DOHH2 (cell line): ENCODE results near the gene SPCS2.

Experiments used
- H3F3A ChIP-seq: fragments of 200-600 bp; sonication (generic), shearing (Covaris generic); 2 replicates; pipeline ENCODE4 v1.6.0; 2016; ENCODE audit warnings: antibody characterized with exemption, mild to moderate bottlenecking; ENCODE audit not compliant: control insufficient read depth, insufficient read depth
- H3K27ac ChIP-seq: fragments of 200-600 bp; sonication (generic); 2 replicates; pipeline ENCODE4 v1.5.1; 2014; ENCODE audit warnings: low read depth, mild to moderate bottlenecking, low read length, moderate library complexity
- H3K27me3 ChIP-seq: fragments of 200-600 bp; sonication (generic); 2 replicates; pipeline ENCODE4 v1.6.1; 2014; ENCODE audit warnings: mild to moderate bottlenecking, low read length, mixed read lengths; ENCODE audit not compliant: control insufficient read depth
- H3K36me3 ChIP-seq: fragments of 200-600 bp; sonication (generic); 2 replicates; pipeline ENCODE4 v1.6.1; 2014; ENCODE audit warnings: mild to moderate bottlenecking, low read length, moderate library complexity, mixed read lengths; ENCODE audit not compliant: control insufficient read depth
- H3K4me1 ChIP-seq: fragments of 200-600 bp; sonication (generic); 2 replicates; pipeline ENCODE4 v1.6.1; 2014; ENCODE audit warnings: mild to moderate bottlenecking, low read length, mixed read lengths; ENCODE audit not compliant: control insufficient read depth
- H3K4me2 ChIP-seq: fragments of 200-600 bp; sonication (generic); 2 replicates; pipeline ENCODE4 v1.6.0; 2014; ENCODE audit warnings: mild to moderate bottlenecking, low read length, moderate library complexity
- H3K4me3 ChIP-seq: fragments of 200-600 bp; sonication (generic); 2 replicates; pipeline ENCODE4 v1.5.1; 2014; ENCODE audit warnings: mild to moderate bottlenecking, low read length, mixed read lengths
- H3K79me2 ChIP-seq: fragments of 200-600 bp; sonication (generic); 2 replicates; pipeline ENCODE4 v1.6.1; 2014; ENCODE audit warnings: mild to moderate bottlenecking, low read length, mixed read lengths; ENCODE audit not compliant: control insufficient read depth
- H3K9me2 ChIP-seq: fragments of 200-600 bp; sonication (generic); replicated peaks from 2 replicates; pipeline ENCODE4 v1.6.1; 2014; ENCODE audit warnings: mild to moderate bottlenecking, low read length, mixed read lengths; ENCODE audit not compliant: control insufficient read depth
- H3K9me3 ChIP-seq: fragments of 200-600 bp; sonication (generic); 2 replicates; pipeline ENCODE4 v1.6.1; 2014; ENCODE audit warnings: antibody characterized with exemption, low read length, mixed read lengths; ENCODE audit not compliant: control insufficient read depth, insufficient read depth
- H4K20me1 ChIP-seq: fragments of 200-600 bp; sonication (generic); 2 replicates; pipeline ENCODE4 v1.6.0; 2014; ENCODE audit warnings: low read depth, mild to moderate bottlenecking, antibody characterized with exemption, low read length, moderate library complexity; ENCODE audit not compliant: control insufficient read depth, insufficient read depth
- CTCF ChIP-seq: fragments of 200-600 bp; sonication (generic); IDR thresholded peaks from one replicate; pipeline ENCODE4 v1.5.1; 2014; ENCODE audit warnings: antibody characterized with exemption, mild to moderate bottlenecking, low read depth, low read length; ENCODE audit not compliant: poor library complexity, severe bottlenecking
- EZH2phosphoT487 ChIP-seq: fragments of 200-600 bp; sonication (generic); IDR thresholded peaks from 2 replicates; pipeline ENCODE4 v1.6.1; 2017; ENCODE audit warnings: borderline replicate concordance, mild to moderate bottlenecking, antibody characterized with exemption, low read length, moderate library complexity, mixed read lengths

Gene SPCS2

GRCh38 chr11:74926304-74927030 lies 22.6 kb upstream of the SPCS2 start:
- H3K27me3 ChIP-seq = no peaks in the 10 kb centered on the region
- H3K4me2 ChIP-seq = no peak overlapping the region
- TF ChIP-seq CTCF (no peak), EZH2phosphoT487 (no peak)
- H4K20me1 ChIP-seq = no peaks in the 10 kb centered on the region
- no peaks in the 10 kb centered on the region for H3K9me3 ChIP-seq
- peaks cover 73% of the 10 kb centered on the region for H3K36me3 ChIP-seq
- H3K27ac ChIP-seq = no peak overlapping the region
- H3F3A ChIP-seq = peaks cover 7% of the 10 kb centered on the region
- no peaks in the 10 kb centered on the region for H3K9me2 ChIP-seq
- H3K4me3 ChIP-seq = no peak overlapping the region
- no peaks in the 10 kb centered on the region for H3K79me2 ChIP-seq
- no peaks in the 10 kb centered on the region for H3K4me1 ChIP-seq

GRCh38 chr11:74927496-74927895 lies 21.6 kb upstream of the SPCS2 start:
- Histone ChIP-seq H3K27ac (no peak overlapping the region), H4K20me1 (no peaks in the 10 kb centered on the region), H3K27me3 (no peaks in the 10 kb centered on the region), H3K4me1 (no peaks in the 10 kb centered on the region), H3K36me3 (peaks cover 74% of the 10 kb centered on the region), H3K79me2 (no peaks in the 10 kb centered on the region), H3K4me3 (no peak overlapping the region), H3K4me2 (no peak overlapping the region), H3K9me2 (no peaks in the 10 kb centered on the region), H3F3A (peaks cover 7% of the 10 kb centered on the region), H3K9me3 (no peaks in the 10 kb centered on the region)
- no peak for TF ChIP-seq EZH2phosphoT487
- TF ChIP-seq CTCF = no peak

- H3K27ac ChIP-seq = no peak overlapping the region
- H4K20me1 ChIP-seq = no peaks in the 10 kb centered on the region
- TF ChIP-seq CTCF = peak; percentile 96
- TF ChIP-seq EZH2phosphoT487 = no peak
- no peak overlapping the region for H3K4me3 ChIP-seq
- H3K9me2 ChIP-seq = no peaks in the 10 kb centered on the region
- H3K79me2 ChIP-seq = no peaks in the 10 kb centered on the region
- peaks cover 83% of the 10 kb centered on the region for H3K36me3 ChIP-seq
- H3K4me2 ChIP-seq = no peak overlapping the region
- H3K4me1 ChIP-seq = no peaks in the 10 kb centered on the region
- no peaks in the 10 kb centered on the region for H3K9me3 ChIP-seq
- no peaks in the 10 kb centered on the region for H3K27me3 ChIP-seq
- H3F3A ChIP-seq = peaks cover 7% of the 10 kb centered on the region
Measured at GRCh38 chr11:74929431-74930363, 19.4 kb upstream of the SPCS2 start.
